Adrenal gland (tissue), 5 donors: ENCODE data around the gene HBA1.

Experiments
- CTCF ChIP-seq, 6 experiments: fragments of 450-650 bp in 4 of 6; fragments of 200-600 bp in 2 of 6; sonication (generic) in 1 of 6; IDR thresholded peaks; 1 replicate in 5 of 6; 2 replicates in 1 of 6; pipeline versions ENCODE4 v1.5.1 to v1.8.0; 2016 to 2021; ENCODE audit warnings: antibody characterized with exemption in 6 of 6, mild to moderate bottlenecking in 2 of 6, moderate library complexity in 1 of 6
- POLR2A ChIP-seq, 2 donors: fragments of 450-650 bp; IDR thresholded peaks; one replicate each; pipeline ENCODE4 v1.6.1; 2017; ENCODE audit warnings: antibody characterized with exemption in 2 of 2, mild to moderate bottlenecking in 2 of 2, moderate library complexity in 1 of 2
- donor health status: DM: no; HTN: no; CAD: no.

DNA sequence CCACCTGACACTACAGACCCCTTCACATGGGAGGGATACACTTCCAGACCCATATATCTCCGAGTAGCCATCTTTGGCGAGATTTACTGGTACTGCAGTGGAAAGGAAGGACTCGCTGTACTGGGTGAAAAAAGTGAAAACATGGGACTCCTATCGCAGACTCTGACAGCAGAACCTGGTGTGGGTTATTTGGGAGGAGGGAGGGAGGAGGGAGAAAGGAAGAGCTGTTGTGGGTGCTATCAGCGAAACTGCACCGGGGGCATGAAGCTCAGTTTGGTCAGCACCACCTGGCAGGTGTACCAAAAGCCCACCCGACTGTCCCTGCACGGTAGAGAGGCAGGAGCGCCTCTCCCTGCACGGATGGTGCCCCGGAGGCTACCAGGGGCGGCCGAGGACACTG lies 8.7 kb downstream of the HBA1 start:
- no peak for TF ChIP-seq CTCF (IDR thresholded peaks at IDR 0.05)
- TF ChIP-seq POLR2A (IDR thresholded peaks at IDR 0.05): no peak
